Epithelial cell of esophagus (primary cell): ENCODE results near the gene NPY4R2.
"Not testable (repeated sequence)": the region's sequence is repeated elsewhere in the genome, so short reads cannot be mapped to it uniquely, and the experiment has no call there.

Source experiments
- DNase-seq: peaks from one replicate; pipeline ENCODE4 v3.0.0; 2010; ENCODE audit warnings: low read depth
- H3K4me3 ChIP-seq: 2 replicates; pipeline ENCODE4 v1.5.1; 2011; ENCODE audit warnings: mild to moderate bottlenecking, low read length, control low read depth

NPY4R2 gene

GRCh38 chr10:47918475-47918874 lies at the start of gene NPY4R2:
NPY4R2 (plus strand) TSS chr10:47918662; CDS start chr10:47921988, 3,326 bp downstream.
- H3K4me3 ChIP-seq, DNase-seq: not testable (repeated sequence)

- H3K4me3 ChIP-seq, result not testable (repeated sequence)
These were observed 47.6 kb upstream of the NPY4R2 start for GRCh38 chr10:47870887-47871286.

GRCh38 chr10:47871485-47872180 lies 46.8 kb upstream of the NPY4R2 start:
- H3K4me3 ChIP-seq, DNase-seq: not testable (repeated sequence)

More at GRCh38 chr10:47870887-47871286, 47.6 kb upstream of the NPY4R2 start:
- DNase-seq, result not testable (repeated sequence)

GRCh38 chr10:47872236-47872635 lies 46.2 kb upstream of the NPY4R2 start:
- not testable (repeated sequence) for H3K4me3 ChIP-seq, DNase-seq

- DNase-seq, H3K4me3 ChIP-seq: not testable (repeated sequence)
These were observed 34.2 kb upstream of the NPY4R2 start for GRCh38 chr10:47884239-47884638.

GRCh38 chr10:47884934-47885333 lies 33.5 kb upstream of the NPY4R2 start:
- H3K4me3 ChIP-seq, result not testable (repeated sequence)

GRCh38 chr10:47886356-47886755 lies 32.1 kb upstream of the NPY4R2 start:
- DNase-seq, H3K4me3 ChIP-seq: not testable (repeated sequence)

More at GRCh38 chr10:47884934-47885333, 33.5 kb upstream of the NPY4R2 start:
- not testable (repeated sequence) for DNase-seq

GRCh38 chr10:47886827-47887226 lies 31.6 kb upstream of the NPY4R2 start:
- DNase-seq, H3K4me3 ChIP-seq: not testable (repeated sequence)

- not testable (repeated sequence) for H3K4me3 ChIP-seq, DNase-seq
These were observed 27.7 kb upstream of the NPY4R2 start for GRCh38 chr10:47890737-47891136.

GRCh38 chr10:47892494-47893261 lies 25.8 kb upstream of the NPY4R2 start:
- not testable (repeated sequence) for H3K4me3 ChIP-seq, DNase-seq

- not testable (repeated sequence) for H3K4me3 ChIP-seq, DNase-seq
These were observed 23.9 kb upstream of the NPY4R2 start for GRCh38 chr10:47894571-47894970.

GRCh38 chr10:47897813-47898212 lies 20.6 kb upstream of the NPY4R2 start:
- DNase-seq, result not testable (repeated sequence)

GRCh38 chr10:47909333-47909732 lies 9.1 kb upstream of the NPY4R2 start:
- DNase-seq, H3K4me3 ChIP-seq: not testable (repeated sequence)

More at GRCh38 chr10:47897813-47898212, 20.6 kb upstream of the NPY4R2 start:
- not testable (repeated sequence) for H3K4me3 ChIP-seq

GRCh38 chr10:47910486-47910885 lies 8.0 kb upstream of the NPY4R2 start:
- DNase-seq, H3K4me3 ChIP-seq: not testable (repeated sequence)

GRCh38 chr10:47914052-47914451 lies 4.4 kb upstream of the NPY4R2 start:
- not testable (repeated sequence) for DNase-seq, H3K4me3 ChIP-seq
